ENCODE results near the gene ZNF568.

Gene ZNF568

GRCh38 chr19:36999313-36999712, 83.2 kb downstream of the ZNF568 start:
- no peak for DNase-seq (ENCODE audit: low read depth)

- peak; percentile 5 for DNase-seq (ENCODE audit: low read depth)
These were observed 91.6 kb downstream of the ZNF568 start for GRCh38 chr19:37007587-37008220.

- no peak for DNase-seq (ENCODE audit: low read depth)
These were observed 93.7 kb downstream of the ZNF568 start for GRCh38 chr19:37009871-37010270.

- DNase-seq (ENCODE audit: low read depth) = no peak
These were observed 96.1 kb downstream of the ZNF568 start for GRCh38 chr19:37012093-37012745.

- DNase-seq (ENCODE audit: low read depth) = no peak
These were observed 98.3 kb downstream of the ZNF568 start for GRCh38 chr19:37014456-37014855.

- no peak for DNase-seq (ENCODE audit: low read depth)
These were observed 129.0 kb downstream of the ZNF568 start for GRCh38 chr19:37045140-37045539.

Data from fibroblast of the conjunctiva (primary cell).